ENCODE results near the gene THOC5. TPM values are rescaled to one million over a fixed set of nuclear protein-coding genes. Genes with fewer than 3 reads are reported as not detected.

Gene THOC5
- total RNA-seq, 2 experiments from 2014 or later, result 35.9 to 56.7 TPM

- no peak for DNase-seq (ENCODE audit: low spot score)
- intact Hi-C loops (cut with micrococcal nuclease; ENCODE audit: unreplicated experiment), result no loop called here
- POLR2A ChIA-PET, result no interaction called here
- no TSS peak for BruUV-seq (replicated peaks)
- Histone ChIP-seq H3K4me2 (ENCODE audit: low read length) (no peak overlapping the region), H3K4me3 (ENCODE audit: low read depth, low read length, poor library complexity, severe bottlenecking) (no peak overlapping the region), H2AFZ (ENCODE audit: low read length) (no peak overlapping the region), H3K4me1 (ENCODE audit: insufficient read depth, low read length, poor library complexity, severe bottlenecking) (no peaks in the 10 kb centered on the region), H3K36me3 (ENCODE audit: insufficient read depth, low read length) (no peaks in the 10 kb centered on the region), H3K9me2 (ENCODE audit: insufficient read depth, low read length) (no peaks in the 10 kb centered on the region), H4K20me1 (ENCODE audit: insufficient read depth, low read length) (no peaks in the 10 kb centered on the region), H3K27ac (ENCODE audit: low read depth, low read length, poor library complexity, severe bottlenecking) (no peak overlapping the region), H3K9me3 (ENCODE audit: low read length) (no peaks in the 10 kb centered on the region), H3K79me2 (ENCODE audit: insufficient read depth, low read depth, low read length) (no peaks in the 10 kb centered on the region)
- CTCF ChIA-PET (ENCODE audit: unreplicated experiment), result no interaction called here
- no peak for TF ChIP-seq CTCF (conservative IDR thresholded peaks at IDR 0.05; ENCODE audit: low read length)
- no peak for TF ChIP-seq EZH2phosphoT487 (IDR thresholded peaks at IDR 0.05; ENCODE audit: borderline replicate concordance, low read depth, low read length)
Observed at GRCh38 chr22:29483254-29483653, 70.3 kb downstream of the THOC5 start.

- Histone ChIP-seq H3K4me2 (ENCODE audit: low read length) (no peak overlapping the region), H3K4me1 (ENCODE audit: insufficient read depth, low read length, poor library complexity, severe bottlenecking) (no peaks in the 10 kb centered on the region), H2AFZ (ENCODE audit: low read length) (no peak overlapping the region), H3K9me3 (ENCODE audit: low read length) (no peaks in the 10 kb centered on the region), H3K36me3 (ENCODE audit: insufficient read depth, low read length) (no peaks in the 10 kb centered on the region), H4K20me1 (ENCODE audit: insufficient read depth, low read length) (no peaks in the 10 kb centered on the region), H3K79me2 (ENCODE audit: insufficient read depth, low read depth, low read length) (no peaks in the 10 kb centered on the region), H3K27ac (ENCODE audit: low read depth, low read length, poor library complexity, severe bottlenecking) (no peak overlapping the region), H3K9me2 (ENCODE audit: insufficient read depth, low read length) (no peaks in the 10 kb centered on the region), H3K4me3 (ENCODE audit: low read depth, low read length, poor library complexity, severe bottlenecking) (no peak overlapping the region)
- ChIA-PET CTCF (ENCODE audit: unreplicated experiment) (no interaction called here), POLR2A (no interaction called here)
- DNase-seq (ENCODE audit: low spot score), result no peak
- TF ChIP-seq EZH2phosphoT487 (IDR thresholded peaks at IDR 0.05; ENCODE audit: borderline replicate concordance, low read depth, low read length), result no peak
- no peak for TF ChIP-seq CTCF (conservative IDR thresholded peaks at IDR 0.05; ENCODE audit: low read length)
- intact Hi-C loops (cut with micrococcal nuclease; ENCODE audit: unreplicated experiment), result no loop called here
- no TSS peak for BruUV-seq (replicated peaks)
Observed at GRCh38 chr22:29482726-29483125, 70.8 kb downstream of the THOC5 start.

- CTCF ChIA-PET (ENCODE audit: unreplicated experiment), result no interaction called here
Observed at GRCh38 chr22:29482253-29482652, 71.3 kb downstream of the THOC5 start.

More at GRCh38 chr22:29482253-29482652, 71.3 kb downstream of the THOC5 start:
- intact Hi-C loops (cut with micrococcal nuclease; ENCODE audit: unreplicated experiment), result no loop called here
- no peaks in the 10 kb centered on the region for H3K4me1 ChIP-seq (ENCODE audit: insufficient read depth, low read length, poor library complexity, severe bottlenecking)
- H3K9me3 ChIP-seq (ENCODE audit: low read length), result no peaks in the 10 kb centered on the region
- TF ChIP-seq EZH2phosphoT487 (IDR thresholded peaks at IDR 0.05; ENCODE audit: borderline replicate concordance, low read depth, low read length) (no peak), CTCF (conservative IDR thresholded peaks at IDR 0.05; ENCODE audit: low read length) (no peak)
- no peak overlapping the region for H2AFZ ChIP-seq (ENCODE audit: low read length)
- no peak overlapping the region for H3K27ac ChIP-seq (ENCODE audit: low read depth, low read length, poor library complexity, severe bottlenecking)
- no peak for DNase-seq (ENCODE audit: low spot score)
- H4K20me1 ChIP-seq (ENCODE audit: insufficient read depth, low read length), result no peaks in the 10 kb centered on the region
- no peaks in the 10 kb centered on the region for H3K9me2 ChIP-seq (ENCODE audit: insufficient read depth, low read length)
- no peaks in the 10 kb centered on the region for H3K79me2 ChIP-seq (ENCODE audit: insufficient read depth, low read depth, low read length)
- H3K4me2 ChIP-seq (ENCODE audit: low read length), result no peak overlapping the region
- BruUV-seq (replicated peaks), result no TSS peak
- H3K36me3 ChIP-seq (ENCODE audit: insufficient read depth, low read length), result no peaks in the 10 kb centered on the region
- H3K4me3 ChIP-seq (ENCODE audit: low read depth, low read length, poor library complexity, severe bottlenecking), result no peak overlapping the region
- POLR2A ChIA-PET, result interaction anchor here (0.5 kb wide), 1 partner anchor 19 kb away, joined by 4 read pairs; no protein-coding TSS in a partner anchor

Data from OCI-LY7 (cell line).